Neural crest cell (in vitro differentiated cells): ENCODE data around the gene PKN1. TPM values are rescaled to one million over a fixed set of nuclear protein-coding genes. Genes with fewer than 3 reads are reported as not detected.
"Not testable (repeated sequence)": the region's sequence is repeated elsewhere in the genome, so short reads cannot be mapped to it uniquely, and the experiment has no call there.

Experiments
- DNase-seq: peaks from one replicate; pipeline ENCODE4 v3.0.0; 2021; ENCODE audit warnings: low read depth, mixed read lengths, low spot score
- H3K27ac Mint-ChIP-seq: one replicate; pipeline ENCODE4 v1.8.0; 2021; ENCODE audit warnings: mild to moderate bottlenecking, mixed read lengths; ENCODE audit not compliant: unreplicated experiment
- H3K27me3 Mint-ChIP-seq: 2 replicates; pipeline ENCODE4 v1.8.0; 2021; ENCODE audit warnings: low read depth, mild to moderate bottlenecking, mixed read lengths
- H3K36me3 Mint-ChIP-seq: 2 replicates; pipeline ENCODE4 v1.8.0; 2021; ENCODE audit warnings: low read depth, mild to moderate bottlenecking, mixed read lengths
- H3K4me1 Mint-ChIP-seq: 2 replicates; pipeline ENCODE4 v1.8.0; 2021; ENCODE audit warnings: mixed read lengths
- H3K4me3 Mint-ChIP-seq: one replicate; pipeline ENCODE4 v1.8.0; 2021; ENCODE audit warnings: mild to moderate bottlenecking, mixed read lengths
- H3K9me3 Mint-ChIP-seq: 2 replicates; pipeline ENCODE4 v1.8.0; 2021; ENCODE audit warnings: mixed read lengths
- total RNA-seq: library from RNA; stranded (reverse); gene quantifications from 2 replicates; pipeline ENCODE4 v1.2.1, GENCODE V29; 2021
- TF ChIP-seq, protein P1 (sequence below): fragments of 200-600 bp; sonication (generic); conservative IDR thresholded peaks from 2 replicates; pipeline ENCODE4 v1.5.0; 2021; ENCODE audit warnings: antibody characterized with exemption, mild to moderate bottlenecking

Gene PKN1
- total RNA-seq, 1 donor from 2014 or later = 126 TPM

DNA sequence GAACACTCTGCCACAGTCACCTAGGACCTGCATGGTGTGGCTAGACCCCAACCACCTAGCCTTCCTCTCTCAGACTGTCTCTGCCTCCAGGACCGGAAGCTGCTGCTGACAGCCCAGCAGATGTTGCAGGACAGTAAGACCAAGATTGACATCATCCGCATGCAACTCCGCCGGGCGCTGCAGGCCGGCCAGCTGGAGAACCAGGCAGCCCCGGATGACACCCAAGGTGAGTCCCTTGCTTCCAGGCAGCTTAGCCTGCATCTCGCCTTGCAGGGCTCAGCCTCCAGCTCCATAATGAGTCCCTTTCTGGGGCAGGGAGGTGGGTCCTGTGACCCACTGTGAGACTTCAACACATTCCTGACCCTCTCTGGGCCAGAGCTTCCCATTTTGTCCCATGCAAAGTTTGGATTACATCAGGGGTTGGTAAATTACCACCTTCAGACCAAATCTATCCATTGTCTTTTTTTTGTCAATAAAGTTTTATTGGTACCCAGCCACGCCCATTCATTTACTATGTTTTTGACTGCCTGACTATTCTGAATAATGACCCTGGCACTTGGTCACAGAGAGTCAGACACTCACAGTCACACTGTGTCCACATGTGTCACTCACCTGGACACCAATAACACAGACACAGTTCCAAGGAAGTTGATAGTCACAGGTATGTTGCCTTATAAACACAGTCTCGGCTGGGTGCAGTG is 13.4 kb downstream of the PKN1 start:
- no peak overlapping the region for H3K27ac Mint-ChIP-seq
- peaks cover 4% of the 10 kb centered on the region for H3K9me3 Mint-ChIP-seq

DNA sequence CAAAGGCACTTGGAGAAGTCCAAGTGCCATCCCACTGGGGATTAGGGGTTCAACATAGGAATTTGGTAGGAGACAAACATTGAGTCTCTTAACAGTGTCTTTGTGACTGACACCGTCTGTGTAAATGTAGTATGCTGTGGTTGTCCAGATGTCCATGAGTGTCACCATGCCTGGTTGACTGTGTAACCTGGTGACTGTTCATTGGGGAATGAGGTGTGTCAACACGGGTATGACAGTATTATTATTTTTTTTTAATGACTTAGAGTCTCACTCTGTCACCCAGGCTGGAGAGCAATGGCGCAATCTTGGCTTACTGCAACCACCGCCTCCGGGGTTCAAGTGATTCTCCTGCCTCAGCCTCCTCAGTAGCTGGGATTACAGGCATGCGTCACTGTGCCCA is 16.2 kb downstream of the PKN1 start:
- Mint-ChIP-seq H3K36me3 (peaks cover 28% of the 10 kb centered on the region), H3K27me3 (no peaks in the 10 kb centered on the region), H3K4me3 (no peak overlapping the region), H3K9me3 (peaks cover 4% of the 10 kb centered on the region), H3K27ac (no peak overlapping the region), H3K4me1 (no peaks in the 10 kb centered on the region)
- TF ChIP-seq, protein P1, sequence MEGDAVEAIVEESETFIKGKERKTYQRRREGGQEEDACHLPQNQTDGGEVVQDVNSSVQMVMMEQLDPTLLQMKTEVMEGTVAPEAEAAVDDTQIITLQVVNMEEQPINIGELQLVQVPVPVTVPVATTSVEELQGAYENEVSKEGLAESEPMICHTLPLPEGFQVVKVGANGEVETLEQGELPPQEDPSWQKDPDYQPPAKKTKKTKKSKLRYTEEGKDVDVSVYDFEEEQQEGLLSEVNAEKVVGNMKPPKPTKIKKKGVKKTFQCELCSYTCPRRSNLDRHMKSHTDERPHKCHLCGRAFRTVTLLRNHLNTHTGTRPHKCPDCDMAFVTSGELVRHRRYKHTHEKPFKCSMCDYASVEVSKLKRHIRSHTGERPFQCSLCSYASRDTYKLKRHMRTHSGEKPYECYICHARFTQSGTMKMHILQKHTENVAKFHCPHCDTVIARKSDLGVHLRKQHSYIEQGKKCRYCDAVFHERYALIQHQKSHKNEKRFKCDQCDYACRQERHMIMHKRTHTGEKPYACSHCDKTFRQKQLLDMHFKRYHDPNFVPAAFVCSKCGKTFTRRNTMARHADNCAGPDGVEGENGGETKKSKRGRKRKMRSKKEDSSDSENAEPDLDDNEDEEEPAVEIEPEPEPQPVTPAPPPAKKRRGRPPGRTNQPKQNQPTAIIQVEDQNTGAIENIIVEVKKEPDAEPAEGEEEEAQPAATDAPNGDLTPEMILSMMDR = no peak
- DNase-seq = no peak

More for the DNA sequence above, 13.4 kb downstream of the PKN1 start:
- Mint-ChIP-seq H3K4me3 (no peak overlapping the region), H3K4me1 (no peaks in the 10 kb centered on the region), H3K36me3 (peaks cover 38% of the 10 kb centered on the region), H3K27me3 (no peaks in the 10 kb centered on the region)
- TF ChIP-seq, protein P1 = no peak
- DNase-seq = no peak

DNA sequence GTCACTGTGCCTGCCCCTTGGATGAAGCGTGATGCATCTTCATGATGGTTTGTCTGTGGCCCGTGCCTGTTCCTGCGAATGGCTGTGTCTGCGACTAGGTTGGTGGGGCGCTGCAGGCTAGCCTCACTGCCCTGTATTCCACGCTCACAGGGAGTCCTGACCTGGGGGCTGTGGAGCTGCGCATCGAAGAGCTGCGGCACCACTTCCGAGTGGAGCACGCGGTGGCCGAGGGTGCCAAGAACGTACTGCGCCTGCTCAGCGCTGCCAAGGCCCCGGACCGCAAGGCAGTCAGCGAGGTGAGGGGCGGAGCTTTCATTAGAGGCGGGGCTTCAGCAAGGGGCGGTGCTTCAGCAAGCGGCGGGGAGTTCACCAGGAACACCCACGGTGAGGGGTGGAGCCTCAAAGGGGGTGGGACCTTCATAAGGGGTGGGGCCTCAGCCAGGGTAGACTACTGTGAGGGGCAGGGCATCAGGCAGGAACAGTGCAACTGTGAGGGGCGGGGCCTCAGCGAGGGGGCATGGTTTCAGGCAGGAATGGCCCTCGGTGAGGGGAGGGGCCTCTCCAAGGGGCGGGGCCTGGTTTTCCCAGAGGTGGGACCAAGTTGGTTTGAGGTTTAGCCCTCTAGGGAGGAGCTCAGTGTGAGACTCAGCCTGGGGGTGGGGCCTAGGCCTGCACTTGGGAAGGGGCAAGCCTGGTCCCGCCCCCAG is 17.2 kb downstream of the PKN1 start:
- Mint-ChIP-seq H3K36me3 (peaks cover 22% of the 10 kb centered on the region), H3K4me3 (no peak overlapping the region), H3K27ac (no peak overlapping the region), H3K4me1 (no peaks in the 10 kb centered on the region), H3K27me3 (no peaks in the 10 kb centered on the region), H3K9me3 (peaks cover 4% of the 10 kb centered on the region)
- DNase-seq = no peak
- TF ChIP-seq, protein P1 = no peak

DNA sequence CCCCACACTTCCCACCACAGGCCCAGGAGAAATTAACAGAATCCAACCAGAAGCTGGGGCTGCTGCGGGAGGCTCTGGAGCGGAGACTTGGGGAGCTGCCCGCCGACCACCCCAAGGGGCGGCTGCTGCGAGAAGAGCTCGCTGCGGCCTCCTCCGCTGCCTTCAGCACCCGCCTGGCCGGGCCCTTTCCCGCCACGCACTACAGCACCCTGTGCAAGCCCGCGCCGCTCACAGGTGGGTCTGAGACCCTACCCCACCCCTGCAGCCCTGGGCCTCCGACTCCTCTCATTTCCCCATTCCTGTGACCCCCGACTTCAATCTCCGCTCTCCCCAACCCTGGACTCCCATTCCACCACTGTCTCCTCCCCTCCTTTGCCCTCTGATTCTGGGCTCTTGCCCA is 17.8 kb downstream of the PKN1 start:
- H3K27me3 Mint-ChIP-seq = no peaks in the 10 kb centered on the region
- TF ChIP-seq, protein P1 = no peak
- H3K9me3 Mint-ChIP-seq = peaks cover 4% of the 10 kb centered on the region
- H3K4me3 Mint-ChIP-seq = no peak overlapping the region
- DNase-seq = no peak
- H3K36me3 Mint-ChIP-seq = peaks cover 22% of the 10 kb centered on the region
- no peaks in the 10 kb centered on the region for H3K4me1 Mint-ChIP-seq
- H3K27ac Mint-ChIP-seq = no peak overlapping the region

DNA sequence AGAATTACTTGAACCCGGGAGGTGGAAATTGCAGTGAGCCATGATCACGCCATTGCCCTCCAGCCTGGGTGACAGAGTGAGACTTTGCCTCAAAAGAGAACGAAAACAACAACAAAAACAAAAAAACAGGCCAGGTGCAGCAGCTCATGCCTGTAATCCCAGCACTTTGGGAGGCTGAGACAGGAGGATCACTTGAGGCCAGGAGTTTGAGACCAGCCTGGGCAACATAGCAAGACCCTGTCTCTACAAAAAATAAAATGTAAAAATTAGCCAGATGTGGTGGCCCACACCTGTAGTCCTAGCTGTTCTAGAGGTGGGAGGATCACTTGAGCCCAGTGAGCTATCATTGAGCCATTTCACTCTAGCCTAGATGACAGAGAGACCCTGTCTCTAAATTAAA is 19.2 kb downstream of the PKN1 start:
- not testable (repeated sequence) for H3K4me1 Mint-ChIP-seq, H3K27me3 Mint-ChIP-seq, H3K27ac Mint-ChIP-seq, H3K9me3 Mint-ChIP-seq, H3K4me3 Mint-ChIP-seq, DNase-seq
- peaks cover 18% of the 10 kb centered on the region for H3K36me3 Mint-ChIP-seq

DNA sequence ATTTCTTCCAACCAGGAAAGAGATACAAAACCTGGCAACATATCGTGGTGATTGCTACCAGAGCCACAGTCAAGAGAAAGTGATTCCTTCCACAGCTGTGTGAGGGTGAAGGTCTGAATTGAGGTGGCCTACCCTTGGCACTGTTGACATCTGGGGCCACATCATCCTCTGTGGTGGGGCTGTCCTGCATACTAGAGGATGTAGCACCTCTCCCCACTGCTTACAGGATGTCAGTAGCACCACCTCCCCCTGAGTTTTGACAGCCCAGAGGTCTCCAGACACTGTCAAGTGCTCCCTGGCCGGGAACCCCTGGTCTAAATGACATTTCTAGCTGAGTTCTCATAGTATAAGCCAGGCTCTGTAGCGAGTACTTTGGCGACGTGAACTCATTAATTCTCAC is 26.6 kb downstream of the PKN1 start:
- no peak for DNase-seq
- TF ChIP-seq, protein P1 = no peak
- Mint-ChIP-seq H3K27me3 (no peaks in the 10 kb centered on the region), H3K4me1 (no peaks in the 10 kb centered on the region), H3K27ac (no peak overlapping the region), H3K36me3 (peaks cover 3% of the 10 kb centered on the region), H3K9me3 (no peaks in the 10 kb centered on the region), H3K4me3 (no peak overlapping the region)
